AG04449 (cell line): Measurements from ENCODE around the gene GYS1.
"Not testable (repeated sequence)": the region's sequence is repeated elsewhere in the genome, so short reads cannot be mapped to it uniquely, and the experiment has no call there.

ENCODE experiments used
- CTCF ChIA-PET: fragments of 350-600 bp; formaldehyde crosslinking; extraction: SDS; loops from one replicate; lab custom pipeline; 2021; ENCODE audit warnings: antibody characterized with exemption; lab: Yijun Ruan, JAX
- POLR2A ChIA-PET: fragments of 400-600, 350-600 bp; formaldehyde crosslinking; extraction: SDS; loops from one replicate; lab custom pipeline; 2020; ENCODE audit warnings: antibody characterized with exemption, inconsistent platforms; lab: Yijun Ruan, JAX
- DNase-seq: peaks from one replicate; pipeline ENCODE4 v3.0.0-alpha.2; 2010; ENCODE audit warnings: low read depth, low spot score
- H3K4me3 ChIP-seq: 2 replicates; pipeline ENCODE4 v1.5.1; 2011; ENCODE audit warnings: low read depth, mild to moderate bottlenecking, control low read depth, low read length
- CTCF ChIP-seq: IDR thresholded peaks from one replicate; pipeline ENCODE4 v1.5.1; 2011; ENCODE audit warnings: mild to moderate bottlenecking, moderate library complexity, low read length, control low read depth, inconsistent platforms; ENCODE audit not compliant: insufficient read depth; ENCODE audit errors: missing control alignments

Gene GYS1

GRCh38 chr19:49020342-49020741, 27.2 kb upstream of the GYS1 start:
- TF ChIP-seq CTCF, result no peak
- ChIA-PET POLR2A (no interaction called here), CTCF (interaction anchor here (1.3 to 5.5 kb wide), 3 partner anchors 21 to 36 kb away, joined by 6 to 68 read pairs (median 26); partner anchors contain the start of genes GYS1 and RUVBL2)
- no peak overlapping the region for H3K4me3 ChIP-seq
- DNase-seq, result no peak

GRCh38 chr19:49019242-49019932, 26.3 kb upstream of the GYS1 start:
- POLR2A ChIA-PET, result interaction anchor here (0.6 to 2.0 kb wide), 3 partner anchors 20 to 50 kb away, joined by 3 to 7 read pairs (median 4); partner anchors contain the start of gene CGB7
- no peak for DNase-seq
- CTCF ChIA-PET, result interaction anchor here (1.3 to 5.5 kb wide), 7 partner anchors 13 to 179 kb away, joined by 4 to 68 read pairs (median 6); partner anchors contain the start of genes GYS1 and RUVBL2
- H3K4me3 ChIP-seq, result peak overlapping the region; percentile 50
- peak; percentile 11 for TF ChIP-seq CTCF

GRCh38 chr19:49018388-49019241, 25.5 kb upstream of the GYS1 start:
- POLR2A ChIA-PET, result interaction anchor here (2.0 kb wide), 1 partner anchor 39 kb away, joined by 7 read pairs; the partner anchor contains the start of gene CGB7
- DNase-seq, result not testable (repeated sequence)
- peak overlapping the region; percentile 50 for H3K4me3 ChIP-seq
- CTCF ChIA-PET, result interaction anchor here (0.6 to 5.5 kb wide), 12 partner anchors 10 to 231 kb away, joined by 3 to 68 read pairs (median 6); partner anchors contain the start of genes CGB7, GYS1 and RUVBL2

GRCh38 chr19:49017666-49018351, 24.7 kb upstream of the GYS1 start:
- ChIA-PET CTCF (interaction anchor here (0.6 to 5.5 kb wide), 10 partner anchors 9 to 230 kb away, joined by 3 to 68 read pairs (median 6); partner anchors contain the start of genes CGB7, GYS1 and RUVBL2), POLR2A (interaction anchor here (0.5 to 2.0 kb wide), 3 partner anchors 40 to 398 kb away, joined by 3 to 7 read pairs (median 3); partner anchors contain the start of genes CGB7 and SPHK2)
- no peak for DNase-seq
- peak overlapping the region; percentile 50 for H3K4me3 ChIP-seq
- peak; percentile 74 for TF ChIP-seq CTCF

- TF ChIP-seq CTCF, result no peak
- POLR2A ChIA-PET, result interaction anchor here (0.5 to 2.0 kb wide), 3 partner anchors 40 to 398 kb away, joined by 3 to 7 read pairs (median 3); partner anchors contain the start of genes CGB7 and SPHK2
- H3K4me3 ChIP-seq, result peak within 1 kb of the TSS; percentile 50
- CTCF ChIA-PET, result interaction anchor here (1.3 to 5.5 kb wide), 9 partner anchors 8 to 229 kb away, joined by 3 to 68 read pairs (median 6); partner anchors contain the start of genes GYS1 and RUVBL2
- no peak for DNase-seq
These were observed 24.0 kb upstream of the GYS1 start, which contains the start of gene LHB for GRCh38 chr19:49017041-49017665. TSS of gene LHB (minus strand) at chr19:49017091. CDS start at chr19:49017081, 10 bp downstream.
